ENCODE results near the gene PRDM13. TPM values are rescaled to one million over a fixed set of nuclear protein-coding genes. Genes with fewer than 3 reads are reported as not detected.
"Not testable (repeated sequence)": the region's sequence is repeated elsewhere in the genome, so short reads cannot be mapped to it uniquely, and the experiment has no call there.

The PRDM13 gene
- total RNA-seq, 1 donor: not detected

DNA sequence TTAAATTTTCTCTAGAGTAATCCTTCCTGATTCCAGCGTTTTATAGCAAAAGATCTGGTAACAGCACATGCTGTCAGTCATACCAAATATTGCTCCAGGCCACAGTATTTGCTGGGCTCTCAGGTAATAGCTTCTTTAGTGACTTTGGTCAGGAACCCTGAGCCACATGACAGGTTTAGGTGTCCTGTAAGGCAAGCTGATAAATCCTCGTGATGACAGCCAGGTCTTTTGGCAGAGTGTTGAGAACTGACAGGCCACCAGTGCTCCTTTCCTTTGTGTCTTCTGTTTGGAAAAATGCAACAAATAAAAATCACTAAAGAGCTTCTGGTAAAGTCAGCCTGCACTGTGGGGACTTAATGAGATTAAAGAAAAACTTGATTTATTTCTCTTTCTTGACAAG is 34.6 kb downstream of the PRDM13 start:
- TF ChIP-seq, protein P1, sequence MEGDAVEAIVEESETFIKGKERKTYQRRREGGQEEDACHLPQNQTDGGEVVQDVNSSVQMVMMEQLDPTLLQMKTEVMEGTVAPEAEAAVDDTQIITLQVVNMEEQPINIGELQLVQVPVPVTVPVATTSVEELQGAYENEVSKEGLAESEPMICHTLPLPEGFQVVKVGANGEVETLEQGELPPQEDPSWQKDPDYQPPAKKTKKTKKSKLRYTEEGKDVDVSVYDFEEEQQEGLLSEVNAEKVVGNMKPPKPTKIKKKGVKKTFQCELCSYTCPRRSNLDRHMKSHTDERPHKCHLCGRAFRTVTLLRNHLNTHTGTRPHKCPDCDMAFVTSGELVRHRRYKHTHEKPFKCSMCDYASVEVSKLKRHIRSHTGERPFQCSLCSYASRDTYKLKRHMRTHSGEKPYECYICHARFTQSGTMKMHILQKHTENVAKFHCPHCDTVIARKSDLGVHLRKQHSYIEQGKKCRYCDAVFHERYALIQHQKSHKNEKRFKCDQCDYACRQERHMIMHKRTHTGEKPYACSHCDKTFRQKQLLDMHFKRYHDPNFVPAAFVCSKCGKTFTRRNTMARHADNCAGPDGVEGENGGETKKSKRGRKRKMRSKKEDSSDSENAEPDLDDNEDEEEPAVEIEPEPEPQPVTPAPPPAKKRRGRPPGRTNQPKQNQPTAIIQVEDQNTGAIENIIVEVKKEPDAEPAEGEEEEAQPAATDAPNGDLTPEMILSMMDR (IDR thresholded peaks at IDR 0.05; ENCODE audit: insufficient read depth, low read length): no peak
- no peak overlapping the region for H3K4me3 ChIP-seq (ENCODE audit: low read depth, low read length)
- DNase-seq (ENCODE audit: low read depth): no peak

DNA sequence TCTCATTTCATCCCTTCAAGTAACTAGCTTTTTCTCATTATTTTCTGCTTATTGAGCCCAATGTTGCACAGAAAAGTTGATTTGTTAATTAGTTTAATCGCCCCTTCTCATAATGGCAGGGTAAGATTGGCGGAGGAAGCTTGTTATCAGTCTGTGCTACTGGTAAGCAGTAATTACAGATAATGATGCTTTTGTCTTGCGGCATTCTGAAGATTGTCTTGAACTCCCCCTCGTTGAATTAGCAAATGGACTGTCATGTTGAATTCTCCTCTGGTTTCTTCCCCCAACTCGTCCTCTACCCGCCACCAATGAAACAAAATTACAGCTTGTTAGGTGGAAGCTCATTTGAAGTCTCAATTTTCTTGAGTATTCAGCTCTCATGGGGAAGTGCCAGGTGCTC is 39.4 kb downstream of the PRDM13 start:
- no peak for DNase-seq (ENCODE audit: low read depth)
- H3K4me3 ChIP-seq (ENCODE audit: low read depth, low read length): no peak overlapping the region
- TF ChIP-seq, protein P1 (IDR thresholded peaks at IDR 0.05; ENCODE audit: insufficient read depth, low read length): no peak

DNA sequence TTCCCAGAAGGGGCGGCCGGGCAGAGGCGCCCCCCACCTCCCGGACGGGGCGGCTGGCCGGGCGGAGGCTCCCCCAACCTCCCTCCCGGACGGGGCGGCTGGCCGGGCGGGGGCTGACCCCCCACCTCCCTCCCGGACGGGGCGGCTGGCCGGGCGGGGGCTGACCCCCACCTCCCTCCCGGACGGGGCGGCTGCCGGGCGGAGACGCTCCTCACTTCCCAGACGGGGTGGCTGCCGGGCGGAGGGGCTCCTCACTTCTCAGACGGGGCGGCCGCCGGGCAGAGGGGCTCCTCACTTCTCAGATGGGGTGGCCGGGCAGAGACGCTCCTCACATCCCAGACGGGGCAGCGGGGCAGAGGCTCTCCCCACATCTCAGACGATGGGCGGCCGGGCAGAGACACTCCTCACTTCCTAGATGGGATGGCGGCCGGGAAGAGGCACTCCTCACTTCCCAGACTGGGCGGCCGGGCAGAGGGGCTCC is 43.5 kb downstream of the PRDM13 start:
- not testable (repeated sequence) for DNase-seq (ENCODE audit: low read depth)

DNA sequence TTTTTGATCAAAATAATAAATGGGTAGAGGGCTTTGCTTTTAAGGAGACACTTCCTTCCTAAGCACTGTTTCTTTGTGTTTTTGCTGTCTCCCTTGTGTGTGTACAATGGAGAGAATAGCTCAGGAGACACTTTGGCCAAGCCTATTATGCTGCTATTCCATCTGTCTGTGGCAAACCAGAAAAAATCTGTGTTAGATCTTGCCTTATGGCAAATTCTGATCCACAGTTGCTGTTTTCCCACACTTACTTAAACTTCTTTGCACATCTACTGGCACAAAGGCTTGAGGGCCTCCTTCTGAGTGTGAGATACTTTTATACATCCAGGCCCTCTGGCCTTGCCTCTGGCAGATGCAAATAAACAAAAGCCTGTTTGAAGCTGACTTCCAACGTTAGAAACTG is 53.6 kb downstream of the PRDM13 start:
- TF ChIP-seq, protein P1 (IDR thresholded peaks at IDR 0.05; ENCODE audit: insufficient read depth, low read length): no peak
- no peak for DNase-seq (ENCODE audit: low read depth)
- no peak overlapping the region for H3K4me3 ChIP-seq (ENCODE audit: low read depth, low read length)

More for the DNA sequence above, 43.5 kb downstream of the PRDM13 start:
- H3K4me3 ChIP-seq (ENCODE audit: low read depth, low read length): not testable (repeated sequence)

DNA sequence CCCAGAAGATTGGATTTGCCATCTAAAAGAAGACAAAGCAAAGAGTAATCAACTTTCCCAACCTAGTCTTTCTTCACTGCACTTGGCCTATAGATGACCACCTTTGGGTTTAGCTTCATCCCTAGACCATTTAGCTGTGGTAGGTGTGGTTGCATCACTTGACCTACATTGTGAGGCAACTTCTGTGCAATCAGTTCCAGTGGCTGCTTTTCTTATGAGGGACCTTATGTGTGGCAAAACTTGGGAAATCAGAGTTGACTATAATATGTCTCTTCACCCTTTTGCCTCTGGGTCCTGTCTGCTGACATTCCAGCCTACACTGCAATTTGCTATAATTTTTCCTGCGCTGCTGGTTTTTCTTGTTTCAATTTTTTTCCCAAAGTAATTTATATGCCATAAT is 55.2 kb downstream of the PRDM13 start:
- DNase-seq (ENCODE audit: low read depth): no peak
- no peak overlapping the region for H3K4me3 ChIP-seq (ENCODE audit: low read depth, low read length)
- TF ChIP-seq, protein P1 (IDR thresholded peaks at IDR 0.05; ENCODE audit: insufficient read depth, low read length): no peak

DNA sequence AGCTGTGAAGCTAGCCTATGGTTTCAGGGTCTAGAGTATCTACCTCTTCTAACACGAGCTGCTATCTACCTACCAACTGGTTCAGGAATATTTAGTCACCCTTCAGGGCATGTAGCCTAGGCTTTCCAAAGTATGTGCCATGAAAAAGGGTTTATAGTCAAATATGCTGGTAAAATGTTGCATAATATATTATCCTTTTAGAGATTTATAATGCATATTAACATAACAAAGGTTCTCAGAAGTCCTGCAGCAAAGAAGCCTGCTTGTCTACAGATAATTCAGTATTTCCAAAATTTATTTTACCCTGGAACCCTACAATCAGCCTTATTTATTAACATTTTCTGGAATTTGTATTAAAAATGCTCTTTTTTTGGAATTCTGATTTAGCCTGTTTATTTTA is 56.0 kb downstream of the PRDM13 start:
- TF ChIP-seq, protein P1 (IDR thresholded peaks at IDR 0.05; ENCODE audit: insufficient read depth, low read length): no peak
- no peak overlapping the region for H3K4me3 ChIP-seq (ENCODE audit: low read depth, low read length)
- DNase-seq (ENCODE audit: low read depth): no peak

Small RNA genes within 50 kb of the gene (small RNA-seq; reads per million reads assigned to genes)
- not detected for gene RF00019

Other genes starting within 250 kb of the PRDM13 start
- 6.3 and 8.9 TPM in 2 replicates for gene COQ3, start 212.6 kb upstream of the PRDM13 start, total RNA-seq (ENCODE audit: low replicate concordance)
- gene PNISR, start 181.5 kb upstream of the PRDM13 start, total RNA-seq (ENCODE audit: low replicate concordance): 60.4 and 69.4 TPM in 2 replicates
- 23.7 and 24.2 TPM in 2 replicates for gene USP45, start 91.4 kb upstream of the PRDM13 start, total RNA-seq (ENCODE audit: low replicate concordance)
- gene CCNC, start 38.2 kb upstream of the PRDM13 start, total RNA-seq (ENCODE audit: low replicate concordance): 52.4 and 58.0 TPM in 2 replicates

Data from fibroblast of the aortic adventitia (primary cell).